IPS DF 6.9 (cell line): ENCODE data around the gene EXTL1.

Source experiments
- DNase-seq: peaks from one replicate; pipeline ENCODE4 v3.0.0-alpha.2; 2013; ENCODE audit warnings: low read depth, low spot score
- H3K27ac ChIP-seq: one replicate; pipeline ENCODE4 v1.5.1; 2013; ENCODE audit warnings: low read length, control low read depth
- H3K27me3 ChIP-seq: 2 replicates; pipeline ENCODE4 v1.6.1; 2013; ENCODE audit warnings: mild to moderate bottlenecking, low read length; ENCODE audit not compliant: control insufficient read depth, insufficient read depth
- H3K36me3 ChIP-seq: 2 replicates; pipeline ENCODE4 v1.6.1; 2013; ENCODE audit warnings: low read length; ENCODE audit not compliant: control insufficient read depth, insufficient read depth
- H3K4me1 ChIP-seq: 2 replicates; pipeline ENCODE4 v1.6.1; 2013; ENCODE audit warnings: low read length; ENCODE audit not compliant: control insufficient read depth, insufficient read depth
- H3K4me3 ChIP-seq: 2 replicates; pipeline ENCODE4 v1.5.1; 2013; ENCODE audit warnings: mild to moderate bottlenecking, low read length
- H3K9me3 ChIP-seq: 2 replicates; pipeline ENCODE4 v1.6.1; 2013; ENCODE audit warnings: low read length, inconsistent platforms; ENCODE audit not compliant: control insufficient read depth, insufficient read depth
- WGBS: extraction: QIAGEN DNeasy Blood & Tissue Kit; methylation state at CpG from one replicate; pipeline ENCODE4 v1.1.7; 2013; ENCODE audit warnings: mixed read lengths, missing lambda C conversion rate; ENCODE audit not compliant: insufficient read length, insufficient coverage; 5-methylcytosine and 5-hydroxymethylcytosine counted together

Gene EXTL1

DNA sequence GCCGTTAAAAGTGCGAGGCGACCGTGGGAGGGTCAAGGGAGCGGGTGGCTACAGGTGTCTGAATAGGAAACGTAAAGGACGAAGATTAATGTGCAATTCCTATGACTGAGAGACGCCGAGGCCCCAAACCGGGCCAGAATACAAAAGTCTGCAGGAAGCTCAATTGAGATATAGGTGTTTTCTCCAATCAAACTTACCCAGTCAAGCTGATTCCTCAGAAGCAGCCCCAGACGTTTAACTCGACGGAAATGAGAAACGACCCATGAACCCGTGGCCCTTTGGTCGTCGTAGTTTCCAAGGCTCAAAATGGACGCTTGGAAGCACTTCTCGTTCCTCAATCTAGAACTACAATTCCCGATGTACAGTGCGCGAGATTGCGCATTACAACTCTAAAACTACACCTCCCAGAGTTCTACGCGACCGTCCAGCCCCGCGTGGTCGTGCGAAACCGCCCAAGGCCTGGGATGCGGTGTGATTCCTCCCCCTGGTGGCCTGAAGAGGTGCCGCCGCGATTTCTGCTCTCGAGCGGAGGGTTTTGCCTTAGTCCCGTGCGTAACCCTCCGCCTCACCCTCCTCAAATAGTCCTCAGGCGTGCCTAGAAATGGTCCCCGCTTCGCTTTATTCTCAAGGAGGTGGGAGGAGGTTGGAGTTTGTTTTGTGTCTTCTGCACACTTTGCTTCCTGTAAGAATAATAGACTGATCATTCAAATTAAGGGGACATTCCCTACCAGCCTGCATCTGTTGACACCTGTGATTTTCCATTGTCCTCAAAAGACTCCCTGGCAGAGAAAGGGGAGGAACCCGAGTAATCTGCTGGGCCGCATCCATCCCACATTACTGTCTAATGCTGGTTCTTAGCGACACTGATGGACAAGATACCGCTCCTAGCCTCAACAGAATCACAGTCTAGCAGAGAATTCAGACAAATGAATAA lies 23.5 kb upstream of the EXTL1 start, which contains the start of gene PAFAH2:
TSS of gene PAFAH2 (minus strand) at position 236 of the 934 bp plus-strand sequence. CDS start 7,247 bp downstream, outside the sequence.
- Histone ChIP-seq H3K9me3 (no peaks in the 10 kb centered on the region), H3K27me3 (no peaks in the 10 kb centered on the region), H3K36me3 (no peaks in the 10 kb centered on the region), H3K4me3 (peak within 1 kb of the TSS; percentile 53; the same call in 1 of the 2 replicates), H3K27ac (no peak within 1 kb of the TSS), H3K4me1 (no peaks in the 10 kb centered on the region)
- DNase-seq = peak; percentile 99
- WGBS = no CpG with 5 or more reads among the region's 47 CpGs

DNA sequence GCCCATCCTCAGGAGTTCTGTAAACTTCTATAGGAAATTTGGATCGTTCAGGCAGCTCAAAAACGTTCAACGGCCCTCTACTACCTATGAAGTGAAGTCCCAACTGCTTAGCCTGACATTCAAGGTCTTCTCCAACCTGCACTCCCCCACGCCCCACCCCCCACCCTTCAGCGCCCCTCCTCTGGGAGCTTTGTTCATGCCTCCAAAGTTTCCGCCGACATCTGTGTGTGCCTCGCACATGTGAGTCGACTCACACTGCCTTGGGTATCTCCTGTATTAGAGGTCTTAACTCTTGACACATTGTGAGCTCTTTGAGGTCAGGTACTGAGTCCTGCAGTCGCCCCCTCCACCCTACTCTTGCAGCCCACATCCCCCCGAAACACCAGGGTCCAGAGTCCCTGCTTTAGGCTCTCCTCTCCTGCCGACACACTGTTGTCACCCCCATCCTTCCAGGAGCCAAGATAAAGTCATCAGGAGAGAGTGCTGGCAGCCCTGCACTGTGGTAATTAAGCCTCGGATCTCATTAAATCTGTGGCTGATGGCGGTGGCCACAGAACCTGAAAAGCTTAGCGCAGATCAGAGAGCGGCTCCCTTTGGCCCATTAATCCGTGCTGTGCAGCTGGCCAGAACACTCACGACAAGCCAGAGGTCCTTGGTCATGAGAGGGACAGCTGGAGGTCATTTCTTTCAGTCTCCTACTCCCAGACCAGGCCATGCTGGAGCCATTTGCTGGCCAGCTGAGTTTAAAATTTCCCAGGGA lies 22.4 kb upstream of the EXTL1 start:
- Histone ChIP-seq H3K27ac (no peak overlapping the region), H3K4me1 (no peaks in the 10 kb centered on the region), H3K4me3 (no peak overlapping the region), H3K9me3 (no peaks in the 10 kb centered on the region), H3K27me3 (no peaks in the 10 kb centered on the region), H3K36me3 (no peaks in the 10 kb centered on the region)
- no CpG with 5 or more reads among the region's 18 CpGs for WGBS
- no peak for DNase-seq

DNA sequence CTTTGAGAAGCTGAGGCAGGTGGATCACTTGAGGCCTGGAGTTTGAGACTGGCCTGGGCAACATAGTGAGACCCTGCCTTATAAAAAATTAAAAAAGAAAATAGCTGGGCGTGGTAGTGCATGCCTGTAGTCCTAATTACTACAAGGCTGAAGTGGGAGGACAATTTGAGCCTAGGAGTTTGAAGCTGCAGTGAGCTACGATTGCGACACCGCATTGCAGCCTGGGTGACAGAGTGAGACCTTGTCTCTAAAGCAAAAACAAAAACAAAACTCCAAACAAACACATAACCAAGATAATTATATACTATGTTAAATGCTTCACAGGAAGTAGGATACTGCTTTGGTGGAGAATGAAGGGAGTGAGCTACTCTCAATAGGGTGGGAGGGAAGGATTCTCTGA lies 18.3 kb upstream of the EXTL1 start:
- Histone ChIP-seq H3K27me3 (no peaks in the 10 kb centered on the region), H3K27ac (no peak overlapping the region), H3K4me3 (no peak overlapping the region), H3K36me3 (no peaks in the 10 kb centered on the region), H3K4me1 (no peaks in the 10 kb centered on the region), H3K9me3 (no peaks in the 10 kb centered on the region)
- no CpG with 5 or more reads among the region's 4 CpGs for WGBS
- DNase-seq = no peak

DNA sequence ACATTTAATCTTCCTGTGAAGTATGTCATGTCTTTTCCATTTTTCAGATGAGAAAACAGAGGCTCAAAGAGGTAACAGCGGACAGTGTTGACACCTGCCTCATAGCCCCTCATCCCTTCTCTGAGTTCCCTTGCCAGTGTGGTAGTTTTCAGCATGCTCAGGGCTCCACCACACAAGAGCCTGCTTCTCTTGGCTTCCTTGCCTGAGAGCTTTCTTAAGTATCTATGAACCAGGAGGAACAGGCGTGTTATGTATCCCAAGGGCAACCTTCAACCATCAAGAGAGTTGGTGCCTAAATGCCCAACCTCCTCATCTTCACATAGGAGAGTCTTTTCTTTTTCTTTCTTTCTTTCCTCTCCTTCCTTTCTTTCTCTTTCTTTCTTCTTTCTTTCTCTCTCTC lies 17.8 kb upstream of the EXTL1 start:
- no peaks in the 10 kb centered on the region for H3K27me3 ChIP-seq
- no peaks in the 10 kb centered on the region for H3K9me3 ChIP-seq
- no peak overlapping the region for H3K4me3 ChIP-seq
- H3K4me1 ChIP-seq = no peaks in the 10 kb centered on the region
- WGBS = no CpG with 5 or more reads among the region's 2 CpGs
- no peak for DNase-seq
- H3K27ac ChIP-seq = no peak overlapping the region
- H3K36me3 ChIP-seq = no peaks in the 10 kb centered on the region

DNA sequence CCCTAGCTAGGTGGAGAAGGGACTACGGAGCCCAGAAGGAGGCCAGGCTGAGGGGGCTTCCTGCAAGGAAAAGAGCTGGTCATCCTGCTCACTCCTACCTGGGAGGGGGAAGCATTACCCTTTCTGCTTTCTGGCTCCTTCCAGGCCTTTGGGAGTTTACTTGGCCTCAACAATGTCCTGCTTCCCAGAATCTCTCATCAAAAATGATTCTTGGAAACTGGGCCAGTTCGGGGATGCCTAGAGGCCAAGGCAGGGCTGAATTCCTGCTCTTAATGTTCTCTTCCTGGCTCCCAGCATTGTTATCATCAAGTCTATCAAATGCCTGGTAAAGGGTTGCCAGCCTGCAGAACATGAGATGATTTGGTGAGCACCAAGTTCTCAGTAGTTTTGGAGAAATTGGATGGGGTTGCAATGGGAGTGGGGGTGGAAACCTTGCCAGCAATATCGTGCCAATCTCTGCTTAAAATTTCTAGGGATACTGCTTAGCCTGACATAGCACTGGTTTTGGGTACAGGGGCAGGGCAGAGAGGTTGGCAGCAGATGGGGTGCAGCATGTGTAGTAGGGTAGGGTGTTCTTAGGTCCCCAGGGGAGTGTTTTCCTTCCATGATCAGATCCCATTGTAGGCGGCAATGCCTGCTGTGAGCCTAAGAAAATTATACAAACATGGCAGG lies 16.0 kb upstream of the EXTL1 start:
- H3K9me3 ChIP-seq = no peaks in the 10 kb centered on the region
- no peak overlapping the region for H3K27ac ChIP-seq
- no peaks in the 10 kb centered on the region for H3K27me3 ChIP-seq
- H3K4me3 ChIP-seq = no peak overlapping the region
- H3K36me3 ChIP-seq = no peaks in the 10 kb centered on the region
- no CpG with 5 or more reads among the region's 4 CpGs for WGBS
- DNase-seq = no peak
- H3K4me1 ChIP-seq = peaks cover 2% of the 10 kb centered on the region; the same call in 1 of the 2 replicates

DNA sequence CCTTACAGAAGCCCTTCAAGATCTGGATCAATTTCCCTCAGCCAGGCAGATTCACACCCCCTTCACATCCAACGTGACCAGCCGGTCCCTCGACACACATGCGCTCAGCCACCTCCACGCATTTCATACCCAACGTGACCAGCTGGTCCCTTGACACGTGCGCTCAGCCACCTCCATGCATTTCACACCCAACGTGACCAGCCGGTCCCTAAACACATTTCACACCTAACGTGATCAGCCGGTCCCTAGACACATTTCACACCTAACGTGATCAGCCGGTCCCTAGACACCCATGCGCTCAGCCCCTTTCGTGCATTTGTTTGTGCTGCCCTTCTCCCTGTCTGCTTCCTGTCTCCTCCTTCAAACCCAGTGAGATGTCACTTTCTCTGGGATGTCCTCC lies 14.9 kb upstream of the EXTL1 start:
- H3K27ac ChIP-seq = no peak overlapping the region
- no peaks in the 10 kb centered on the region for H3K9me3 ChIP-seq
- peaks cover 3% of the 10 kb centered on the region for H3K4me1 ChIP-seq
- no peak overlapping the region for H3K4me3 ChIP-seq
- DNase-seq = no peak
- no peaks in the 10 kb centered on the region for H3K36me3 ChIP-seq
- WGBS = no CpG with 5 or more reads among the region's 16 CpGs
- no peaks in the 10 kb centered on the region for H3K27me3 ChIP-seq

DNA sequence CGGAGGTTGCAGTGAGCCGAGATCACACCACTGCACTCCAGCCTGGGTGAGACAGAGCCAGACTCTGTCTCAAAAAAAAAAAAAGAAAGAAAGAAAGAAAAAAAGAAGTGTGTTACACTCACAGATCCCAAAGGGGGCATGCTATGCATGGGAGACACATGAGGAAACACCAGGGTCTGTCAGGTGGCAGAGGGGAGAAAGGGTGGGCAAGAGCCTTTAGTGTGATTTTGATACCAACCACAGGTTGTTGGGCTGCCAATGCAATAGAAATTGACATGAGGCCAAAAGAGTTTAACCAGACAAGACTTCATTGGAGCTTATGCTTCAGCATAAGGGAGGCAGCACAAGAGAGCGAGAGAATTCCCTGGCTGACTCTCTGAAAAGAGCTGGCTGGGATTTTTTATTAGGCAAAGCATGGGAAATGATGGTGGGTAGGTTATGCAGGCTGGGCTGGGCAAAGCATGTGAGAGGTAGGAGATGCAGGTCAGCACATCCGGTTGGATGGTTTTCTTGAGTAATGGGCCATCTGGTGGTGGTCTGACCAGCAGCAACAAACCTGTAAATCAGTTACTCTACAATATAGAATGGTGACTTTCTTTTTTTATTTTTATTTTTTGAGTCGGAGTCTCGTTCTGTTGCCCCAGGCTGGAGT lies 11.7 kb upstream of the EXTL1 start:
- DNase-seq = no peak
- H3K27ac ChIP-seq = no peak overlapping the region
- WGBS = no CpG with 5 or more reads among the region's 6 CpGs
- H3K4me3 ChIP-seq = no peak overlapping the region
- no peaks in the 10 kb centered on the region for H3K27me3 ChIP-seq
- H3K4me1 ChIP-seq = peaks cover 3% of the 10 kb centered on the region
- no peaks in the 10 kb centered on the region for H3K36me3 ChIP-seq
- H3K9me3 ChIP-seq = no peaks in the 10 kb centered on the region

DNA sequence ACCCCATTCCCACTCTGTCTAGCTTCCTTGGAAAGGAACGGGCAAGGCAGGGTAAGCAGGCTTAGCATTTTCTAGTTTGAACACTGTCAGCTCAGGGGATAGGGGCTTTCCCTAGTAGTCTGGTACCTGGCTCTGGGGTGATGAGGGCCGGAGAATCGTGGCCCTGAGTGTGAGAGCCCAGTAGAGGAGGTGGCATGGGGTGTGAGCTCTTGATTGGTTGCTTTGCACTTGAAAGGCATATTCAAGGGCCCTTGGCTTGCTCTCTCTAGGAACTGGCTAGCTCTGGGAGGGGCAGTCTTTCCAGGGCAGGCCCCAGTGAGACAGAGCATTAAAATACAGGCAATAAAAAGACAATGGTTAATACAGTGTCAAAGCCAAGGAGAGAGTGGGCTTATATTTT lies 10.8 kb upstream of the EXTL1 start:
- no peak for DNase-seq
- H3K9me3 ChIP-seq = no peaks in the 10 kb centered on the region
- H3K4me3 ChIP-seq = no peak overlapping the region
- H3K4me1 ChIP-seq = peaks cover 3% of the 10 kb centered on the region
- WGBS = no CpG with 5 or more reads among the region's 3 CpGs
- H3K36me3 ChIP-seq = no peaks in the 10 kb centered on the region
- no peak overlapping the region for H3K27ac ChIP-seq
- H3K27me3 ChIP-seq = no peaks in the 10 kb centered on the region

DNA sequence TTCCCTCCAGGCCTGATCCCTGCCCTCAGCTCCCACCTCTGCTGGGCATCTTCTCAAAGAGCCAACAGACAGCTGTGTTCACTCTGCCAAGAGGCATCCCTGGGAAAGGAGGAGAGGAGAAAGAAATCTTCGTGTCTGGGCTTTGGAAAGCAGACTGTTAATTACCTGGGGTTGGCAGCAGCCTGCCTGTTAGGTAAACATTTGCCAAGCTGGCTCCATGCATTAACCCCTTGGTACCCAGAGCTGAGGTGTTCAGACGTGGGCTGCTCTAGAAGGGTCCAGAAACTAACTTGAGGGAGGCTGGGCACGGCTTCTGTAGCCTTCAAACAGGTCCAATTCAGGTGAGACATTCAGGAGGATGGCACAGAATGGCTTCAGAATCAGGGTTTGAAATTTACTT lies 8.7 kb upstream of the EXTL1 start:
- WGBS = no CpG with 5 or more reads among the region's 3 CpGs
- Histone ChIP-seq H3K27me3 (no peaks in the 10 kb centered on the region), H3K9me3 (no peaks in the 10 kb centered on the region), H3K36me3 (no peaks in the 10 kb centered on the region), H3K4me1 (peaks cover 3% of the 10 kb centered on the region), H3K27ac (no peak overlapping the region), H3K4me3 (no peak overlapping the region)
- no peak for DNase-seq

DNA sequence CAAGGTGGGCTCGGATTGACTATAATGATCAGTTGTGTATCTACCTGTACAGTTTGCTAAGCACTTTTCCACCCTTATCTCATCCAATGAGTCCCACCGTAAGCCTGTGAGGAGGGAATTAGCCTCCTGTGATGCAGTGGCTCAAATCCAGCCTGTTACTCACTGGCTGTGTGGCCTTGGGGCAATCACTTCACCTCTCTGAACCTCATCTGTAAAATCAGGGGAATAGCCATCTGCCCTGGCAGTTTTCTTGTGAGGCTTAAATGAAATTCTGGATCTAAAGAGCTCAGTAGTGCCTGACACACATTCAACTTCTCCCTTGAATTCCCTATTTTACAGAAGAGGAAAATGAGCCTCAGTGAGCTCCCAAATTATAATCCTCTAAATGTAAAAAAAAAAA lies 7.4 kb upstream of the EXTL1 start:
- Histone ChIP-seq H3K9me3 (no peaks in the 10 kb centered on the region), H3K4me1 (peaks cover 3% of the 10 kb centered on the region), H3K36me3 (no peaks in the 10 kb centered on the region), H3K27ac (no peak overlapping the region), H3K27me3 (no peaks in the 10 kb centered on the region), H3K4me3 (no peak overlapping the region)
- WGBS = no CpG with 5 or more reads among the region's 2 CpGs
- no peak for DNase-seq
